SK-N-MC (cell line): Measurements from ENCODE around the gene ARID4A.
"Not testable (repeated sequence)": the region's sequence is repeated elsewhere in the genome, so short reads cannot be mapped to it uniquely, and the experiment has no call there.

Experiments used
- DNase-seq: peaks from one replicate; pipeline ENCODE4 v3.0.0-alpha.2; 2011; ENCODE audit warnings: low read depth, low spot score
- H3K27ac ChIP-seq: fragments of 200-600 bp; sonication (generic); 2 replicates; pipeline ENCODE4 v1.5.1; 2016; ENCODE audit warnings: mixed run types
- H3K36me3 ChIP-seq: fragments of 200-600 bp; sonication (generic); 2 replicates; pipeline ENCODE4 v1.6.1; 2017; ENCODE audit warnings: antibody characterized with exemption, low read length, mixed read lengths; ENCODE audit not compliant: insufficient read depth
- H3K4me3 ChIP-seq: fragments of 200-600 bp; sonication (generic); 2 replicates; pipeline ENCODE4 v1.5.1; 2016
- H3K9ac ChIP-seq: fragments of 200-600 bp; sonication (generic); 2 replicates; pipeline ENCODE4 v1.8.0; 2017; ENCODE audit warnings: mixed run types, mixed read lengths; ENCODE audit not compliant: insufficient read length
- H3K9me3 ChIP-seq: fragments of 200-600 bp; sonication (generic); 2 replicates; pipeline ENCODE4 v1.6.1; 2017; ENCODE audit warnings: low read depth, mild to moderate bottlenecking, antibody characterized with exemption, low read length, moderate library complexity, mixed read lengths
- EZH2 ChIP-seq: fragments of 200-600 bp; sonication (generic); IDR thresholded peaks from one replicate; pipeline ENCODE4 v1.6.1; 2017; ENCODE audit warnings: antibody characterized with exemption
- FOXP2 ChIP-seq: optimal IDR thresholded peaks from 2 replicates; pipeline ENCODE3; 2011; ENCODE audit warnings: mild to moderate bottlenecking, moderate library complexity; ENCODE audit not compliant: insufficient read depth; ENCODE audit errors: extremely low read length, control extremely low read depth
- POLR2AphosphoS5 ChIP-seq: IDR thresholded peaks from 2 replicates; pipeline ENCODE4 v1.6.1; 2012; ENCODE audit warnings: mild to moderate bottlenecking, low read depth, low read length, borderline replicate concordance

ARID4A gene

DNA sequence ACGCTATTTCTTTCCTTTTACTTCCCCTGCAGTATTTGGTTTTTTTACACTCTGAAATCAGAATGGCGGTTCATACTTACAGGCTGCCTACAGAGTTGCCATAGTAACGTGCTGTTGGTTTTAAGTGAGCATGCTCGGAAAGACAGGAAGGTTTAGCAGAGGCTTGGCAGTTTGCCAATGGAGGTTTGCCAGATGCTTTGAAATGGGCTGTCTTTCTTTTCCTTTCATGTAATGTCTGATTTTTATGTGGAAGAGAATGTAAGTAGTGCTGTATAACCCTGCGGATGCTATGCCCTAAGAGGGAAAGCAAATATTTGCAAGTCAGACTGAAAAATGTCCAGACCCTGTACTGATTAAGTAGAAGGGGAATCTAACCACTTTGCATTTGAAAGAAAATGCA lies 32.8 kb downstream of the ARID4A start:
- H3K36me3 ChIP-seq = peaks cover 38% of the 10 kb centered on the region
- TF ChIP-seq FOXP2 = no peak
- no peak for TF ChIP-seq EZH2
- TF ChIP-seq POLR2AphosphoS5 = peak; percentile 60
- H3K27ac ChIP-seq = peak overlapping the region; percentile 84
- peak; percentile 98 for DNase-seq
- no peaks in the 10 kb centered on the region for H3K9me3 ChIP-seq
- H3K9ac ChIP-seq = peak overlapping the region; percentile 68
- H3K4me3 ChIP-seq = peak overlapping the region; percentile 80

DNA sequence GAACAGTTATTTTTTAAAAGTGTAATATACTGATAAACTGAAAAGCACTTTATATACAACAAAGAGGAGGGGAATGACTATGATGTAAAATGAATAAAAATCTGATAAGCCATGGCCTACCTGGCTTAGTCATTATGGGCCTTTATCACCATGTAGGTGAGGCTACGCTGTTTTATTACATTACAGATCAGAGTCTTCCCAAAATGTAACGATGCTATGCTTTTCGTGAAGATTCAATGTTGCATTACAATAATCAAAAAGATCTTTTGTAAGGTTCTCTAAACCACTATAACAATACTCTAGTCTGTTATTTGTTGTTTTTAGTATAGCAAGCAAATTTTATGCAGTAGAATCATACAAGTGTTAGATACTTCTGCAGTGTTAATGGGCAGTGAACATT lies 34.2 kb downstream of the ARID4A start:
- Histone ChIP-seq H3K36me3 (peaks cover 31% of the 10 kb centered on the region), H3K27ac (peak overlapping the region; percentile 84; the same call in 1 of the 2 replicates), H3K9ac (peak overlapping the region; percentile 68), H3K9me3 (no peaks in the 10 kb centered on the region), H3K4me3 (peak overlapping the region; percentile 80)
- TF ChIP-seq EZH2 = no peak
- TF ChIP-seq POLR2AphosphoS5 = no peak
- no peak for TF ChIP-seq FOXP2
- no peak for DNase-seq

DNA sequence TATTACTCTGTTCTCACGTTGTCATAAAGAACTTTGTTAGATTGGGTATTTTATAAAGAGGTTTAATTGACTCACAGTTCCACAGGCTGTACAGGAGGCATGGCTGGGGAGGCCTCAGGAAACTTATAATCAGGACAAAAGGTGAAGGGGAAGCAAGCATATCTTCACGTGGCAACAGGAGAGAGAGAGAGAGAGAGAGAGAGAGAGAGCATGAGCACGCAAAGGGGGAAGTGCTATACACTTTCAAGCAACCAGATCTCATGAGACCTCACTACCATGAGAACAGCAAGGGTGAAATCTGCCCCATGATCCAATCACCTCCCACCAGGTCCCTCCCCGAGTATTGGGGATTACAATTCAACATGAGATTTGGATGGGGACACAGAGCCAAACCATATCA lies 41.3 kb downstream of the ARID4A start:
- H3K9ac ChIP-seq, H3K4me3 ChIP-seq, H3K27ac ChIP-seq, H3K9me3 ChIP-seq, DNase-seq: not testable (repeated sequence)
- peaks cover 15% of the 10 kb centered on the region for H3K36me3 ChIP-seq

DNA sequence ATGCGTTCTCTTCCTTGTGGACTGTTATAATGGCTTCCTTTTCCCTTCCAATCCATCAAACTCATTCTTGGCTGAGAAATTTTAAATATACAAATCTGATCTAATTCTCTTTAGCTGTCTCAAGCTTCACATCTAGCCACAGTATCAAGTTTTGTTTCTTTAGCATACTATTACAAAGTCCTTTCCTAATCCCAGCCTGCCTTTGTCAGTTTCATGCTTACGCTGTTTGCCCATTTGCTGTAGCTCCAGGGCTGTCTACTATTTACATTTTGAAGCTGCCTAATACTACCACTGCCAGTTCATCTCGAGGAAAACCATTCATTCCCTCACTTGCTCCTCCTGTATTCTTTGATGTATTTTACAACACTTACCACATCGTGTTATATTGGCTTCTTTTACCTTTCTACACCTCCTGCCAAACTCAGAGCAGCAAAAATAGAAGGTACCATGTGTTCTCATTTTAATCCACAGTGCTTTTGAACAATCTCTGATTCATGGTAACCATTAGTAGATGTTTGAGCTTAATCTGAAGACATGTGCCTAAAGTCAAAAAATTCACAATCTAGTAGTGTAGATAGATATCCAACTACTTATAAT lies 42.9 kb downstream of the ARID4A start:
- TF ChIP-seq FOXP2 (no peak), EZH2 (no peak), POLR2AphosphoS5 (no peak)
- Histone ChIP-seq H3K9me3 (no peaks in the 10 kb centered on the region), H3K36me3 (peaks cover 18% of the 10 kb centered on the region), H3K9ac (no peak overlapping the region), H3K4me3 (no peak overlapping the region), H3K27ac (no peak overlapping the region)
- DNase-seq = no peak

DNA sequence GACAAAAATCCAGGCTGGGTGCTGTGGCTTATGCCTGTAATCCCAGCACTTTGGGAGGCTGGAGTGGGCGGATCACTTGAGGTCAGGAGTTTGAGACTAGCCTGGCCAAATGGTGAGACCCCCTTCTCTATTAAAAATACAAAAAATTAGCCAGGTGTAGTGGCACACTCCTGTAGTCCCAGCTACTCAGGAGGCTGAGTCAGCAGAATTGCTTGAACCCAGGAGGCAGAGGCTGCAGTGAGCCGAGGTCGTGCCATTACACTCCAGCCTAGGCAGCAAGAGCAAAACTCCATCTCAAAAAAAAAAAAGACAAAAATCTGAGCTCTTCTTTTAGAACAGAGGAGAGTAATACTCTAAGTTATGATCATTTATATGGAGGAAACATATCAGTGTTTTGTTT lies 45.2 kb downstream of the ARID4A start:
- not testable (repeated sequence) for H3K9ac ChIP-seq, H3K27ac ChIP-seq, H3K9me3 ChIP-seq, DNase-seq, H3K4me3 ChIP-seq
- peaks cover 36% of the 10 kb centered on the region for H3K36me3 ChIP-seq

DNA sequence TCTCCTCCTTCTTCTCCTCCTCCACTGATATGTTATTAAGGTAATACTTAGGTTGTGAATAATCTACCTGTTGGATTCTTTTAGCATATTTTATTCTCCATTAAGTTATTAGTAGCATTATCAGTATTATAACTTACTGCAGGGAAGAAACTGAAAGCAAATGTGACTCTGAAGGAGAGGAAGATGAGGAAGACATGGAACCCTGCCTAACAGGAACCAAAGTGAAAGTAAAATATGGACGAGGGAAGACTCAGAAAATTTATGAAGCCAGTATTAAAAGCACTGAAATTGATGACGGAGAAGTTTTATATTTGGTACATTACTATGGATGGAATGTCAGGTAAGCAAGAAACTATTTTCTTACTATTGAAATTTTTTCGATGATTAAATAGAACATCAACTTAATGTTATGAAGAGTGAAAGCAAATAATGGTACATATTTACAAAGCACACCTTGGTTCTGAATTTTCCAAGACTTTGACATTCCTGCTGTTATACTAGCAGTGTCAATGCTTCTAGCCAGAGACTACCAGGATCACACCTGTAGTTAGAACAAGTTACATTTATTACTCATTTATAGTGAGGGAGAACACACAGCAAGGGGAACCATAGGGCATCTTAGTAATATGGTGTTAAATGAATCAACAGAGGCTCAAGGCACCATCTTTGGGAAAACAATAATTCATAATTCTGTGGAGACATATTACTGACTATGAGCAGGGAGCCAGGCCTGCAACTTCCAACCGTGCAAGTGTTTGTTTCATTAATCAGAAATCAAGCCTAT lies 55.4 kb downstream of the ARID4A start:
- TF ChIP-seq FOXP2 = no peak
- TF ChIP-seq POLR2AphosphoS5 = no peak
- no peak for TF ChIP-seq EZH2
- H3K9me3 ChIP-seq = no peaks in the 10 kb centered on the region
- no peak for DNase-seq
- no peak overlapping the region for H3K4me3 ChIP-seq
- peaks cover 48% of the 10 kb centered on the region for H3K36me3 ChIP-seq
- H3K9ac ChIP-seq = no peak overlapping the region
- H3K27ac ChIP-seq = no peak overlapping the region

DNA sequence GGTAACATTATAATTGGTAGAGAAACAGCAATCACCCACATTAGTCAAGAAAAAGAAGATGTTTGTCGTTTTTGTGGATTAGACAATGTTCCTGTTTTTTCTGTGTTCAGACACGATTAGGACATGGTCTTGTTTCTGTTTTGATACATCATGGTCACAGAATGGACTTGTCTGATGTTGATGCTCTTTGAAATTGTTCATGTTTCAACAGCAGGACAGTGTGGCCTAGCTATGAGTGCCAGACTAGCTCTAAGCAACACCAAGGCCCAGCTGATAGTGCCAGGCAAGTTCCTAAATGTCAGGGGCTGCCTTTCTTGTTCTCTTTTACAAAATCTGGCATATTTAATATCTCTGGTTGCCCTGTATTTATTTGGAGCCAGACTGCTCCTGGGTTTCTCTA lies 56.5 kb downstream of the ARID4A start:
- DNase-seq = no peak
- TF ChIP-seq FOXP2 (no peak), EZH2 (no peak), POLR2AphosphoS5 (no peak)
- Histone ChIP-seq H3K9ac (no peak overlapping the region), H3K4me3 (no peak overlapping the region), H3K36me3 (peaks cover 49% of the 10 kb centered on the region), H3K27ac (no peak overlapping the region), H3K9me3 (no peaks in the 10 kb centered on the region)

DNA sequence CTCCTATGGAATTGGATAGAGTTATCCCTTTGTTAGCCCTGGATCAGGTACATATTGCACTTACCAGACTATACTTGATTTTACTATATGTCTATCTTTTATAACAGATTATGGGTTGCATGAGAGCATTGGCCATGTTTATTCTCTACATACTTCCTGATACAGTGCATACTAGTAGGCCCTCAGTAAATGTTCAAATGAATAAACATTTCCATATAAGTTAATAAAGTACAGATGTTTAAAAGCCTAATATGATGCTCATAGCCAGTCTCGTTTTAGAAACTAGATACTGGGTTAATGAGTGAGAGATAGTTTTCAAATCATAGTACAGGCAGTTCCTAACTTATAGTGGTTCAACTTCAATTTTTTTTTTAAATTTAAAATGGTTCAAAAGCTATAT lies 57.9 kb downstream of the ARID4A start:
- Histone ChIP-seq H3K36me3 (peaks cover 54% of the 10 kb centered on the region), H3K9ac (no peak overlapping the region), H3K9me3 (no peaks in the 10 kb centered on the region), H3K4me3 (no peak overlapping the region), H3K27ac (no peak overlapping the region)
- DNase-seq = no peak
- no peak for TF ChIP-seq POLR2AphosphoS5
- TF ChIP-seq FOXP2 = no peak
- TF ChIP-seq EZH2 = no peak

DNA sequence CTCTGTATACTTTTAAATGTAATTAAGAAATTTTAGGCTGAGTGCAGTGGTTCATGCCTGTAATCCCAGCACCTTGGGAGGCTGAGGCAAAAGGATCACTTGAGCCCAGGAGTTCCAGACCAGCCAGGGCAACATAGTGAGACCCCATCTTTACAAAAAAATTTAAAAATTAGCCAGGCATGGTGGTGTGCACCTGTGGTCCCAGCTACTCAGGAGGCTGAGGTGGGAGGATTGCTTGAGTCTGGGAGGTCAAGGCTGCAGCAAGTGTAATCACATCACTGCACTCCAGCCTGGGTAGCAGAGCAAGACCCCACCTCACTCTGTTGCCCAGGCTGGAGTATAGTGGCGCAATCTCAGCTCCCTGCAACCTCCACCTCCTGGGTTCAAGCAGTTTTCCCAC lies 63.9 kb downstream of the ARID4A start:
- DNase-seq, H3K9me3 ChIP-seq, H3K27ac ChIP-seq, H3K4me3 ChIP-seq, H3K9ac ChIP-seq: not testable (repeated sequence)
- H3K36me3 ChIP-seq = peaks cover 47% of the 10 kb centered on the region
